HEK293 (cell line): ENCODE results near the gene RASGRP3.

Experiments used
- CTCF ChIP-seq: fragments of 450-650 bp; formaldehyde crosslinking; IDR thresholded peaks from 2 replicates; pipeline ENCODE4 v1.5.1; 2016; ENCODE audit warnings: missing biosample characterization, missing genetic modification characterization
- GLIS1 ChIP-seq: fragments of 450-650 bp; formaldehyde crosslinking; IDR thresholded peaks from 2 replicates; pipeline ENCODE4 v1.5.1; 2016; ENCODE audit warnings: missing biosample characterization, missing genetic modification characterization
- SP2 ChIP-seq: fragments of 450-650 bp; formaldehyde crosslinking; IDR thresholded peaks from 2 replicates; pipeline ENCODE4 v1.5.1; 2016; ENCODE audit warnings: missing biosample characterization, missing genetic modification characterization
- ZNF518A ChIP-seq: fragments of 450-650 bp; formaldehyde crosslinking; conservative IDR thresholded peaks from 2 replicates; pipeline ENCODE4 v1.5.1; 2016; ENCODE audit warnings: low read depth, missing biosample characterization, missing genetic modification characterization

- TF ChIP-seq GLIS1 (tag by site-specific recombination), result no peak
- no peak for TF ChIP-seq SP2 (tag by site-specific recombination)
- TF ChIP-seq CTCF (tag by site-specific recombination), result no peak
- TF ChIP-seq ZNF518A (tag by site-specific recombination), result no peak
Observed at GRCh38 chr2:33607905-33608304, 131.5 kb downstream of the RASGRP3 start.
